ENCODE data around the gene TMPRSS4. TPM values are rescaled to one million over a fixed set of nuclear protein-coding genes. Genes with fewer than 3 reads are reported as not detected.

TMPRSS4 gene
- total and polyA plus RNA-seq, 2 donors (not counting 1 experiment from before 2014, with no cell fraction given) = not detected

DNA sequence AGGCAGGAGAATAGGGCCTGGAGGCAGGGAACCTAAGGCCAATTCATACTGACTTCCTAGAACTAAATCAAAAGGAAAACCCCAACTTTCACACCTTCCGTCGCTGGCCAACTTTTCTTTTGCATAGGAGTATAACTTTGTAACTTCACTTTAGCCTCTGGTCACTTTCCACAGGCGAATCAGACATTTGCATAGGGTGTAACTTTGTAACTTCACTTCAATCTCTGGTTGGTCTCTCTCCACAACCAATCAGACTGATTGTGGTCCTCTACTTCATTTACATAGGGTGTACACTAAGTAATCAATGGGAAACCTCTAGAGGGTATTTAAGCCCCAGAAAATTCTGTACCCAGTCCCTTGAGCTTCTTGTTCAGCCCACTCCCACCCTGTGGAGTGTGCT, 11.5 kb upstream of the TMPRSS4 start:
- no peak for DNase-seq
- no peaks in the 10 kb centered on the region for H3K4me1 Mint-ChIP-seq
- TF ChIP-seq EZH2 (IDR thresholded peaks at IDR 0.05; ENCODE audit: borderline replicate concordance, insufficient read depth, low read depth, low read length, poor library complexity, severe bottlenecking) = no peak
- TF ChIP-seq, protein P1, sequence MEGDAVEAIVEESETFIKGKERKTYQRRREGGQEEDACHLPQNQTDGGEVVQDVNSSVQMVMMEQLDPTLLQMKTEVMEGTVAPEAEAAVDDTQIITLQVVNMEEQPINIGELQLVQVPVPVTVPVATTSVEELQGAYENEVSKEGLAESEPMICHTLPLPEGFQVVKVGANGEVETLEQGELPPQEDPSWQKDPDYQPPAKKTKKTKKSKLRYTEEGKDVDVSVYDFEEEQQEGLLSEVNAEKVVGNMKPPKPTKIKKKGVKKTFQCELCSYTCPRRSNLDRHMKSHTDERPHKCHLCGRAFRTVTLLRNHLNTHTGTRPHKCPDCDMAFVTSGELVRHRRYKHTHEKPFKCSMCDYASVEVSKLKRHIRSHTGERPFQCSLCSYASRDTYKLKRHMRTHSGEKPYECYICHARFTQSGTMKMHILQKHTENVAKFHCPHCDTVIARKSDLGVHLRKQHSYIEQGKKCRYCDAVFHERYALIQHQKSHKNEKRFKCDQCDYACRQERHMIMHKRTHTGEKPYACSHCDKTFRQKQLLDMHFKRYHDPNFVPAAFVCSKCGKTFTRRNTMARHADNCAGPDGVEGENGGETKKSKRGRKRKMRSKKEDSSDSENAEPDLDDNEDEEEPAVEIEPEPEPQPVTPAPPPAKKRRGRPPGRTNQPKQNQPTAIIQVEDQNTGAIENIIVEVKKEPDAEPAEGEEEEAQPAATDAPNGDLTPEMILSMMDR (IDR thresholded peaks at IDR 0.05) = no peak
- no peak overlapping the region for H3K4me3 Mint-ChIP-seq
- Histone ChIP-seq H3K27me3 (replicated peaks in 1 of 4; ENCODE audit: control extremely low read depth in 1 of 4, control insufficient read depth in 3 of 4, insufficient read depth in 4 of 4, low read length in 3 of 4) (peaks cover 0 to 3% (median 1%) of the 10 kb centered on the region in 4 experiments), H3K4me1 (ENCODE audit: control insufficient read depth in 2 of 2, insufficient read depth in 2 of 2, low read length in 2 of 2) (no peaks in the 10 kb centered on the region), H3K9me3 (ENCODE audit: control extremely low read depth in 1 of 3, control insufficient read depth in 2 of 3, insufficient read depth in 1 of 3, low read length in 2 of 3) (no peaks in the 10 kb centered on the region), H3K9ac (ENCODE audit: low read length) (no peak overlapping the region), H4K20me1 (ENCODE audit: control insufficient read depth, insufficient read depth, low read length, poor library complexity, severe bottlenecking) (no peaks in the 10 kb centered on the region), H3K79me2 (ENCODE audit: control insufficient read depth, insufficient read depth, low read length) (no peaks in the 10 kb centered on the region), H3K36me3 (replicated peaks in 1 of 2; ENCODE audit: control extremely low read depth in 1 of 2, control insufficient read depth in 1 of 2, extremely low read depth in 1 of 2, insufficient read depth in 2 of 2, low read length in 1 of 2) (no peaks in the 10 kb centered on the region), H3K4me3 (ENCODE audit: control extremely low read depth in 1 of 5, extremely low read depth in 1 of 5, insufficient read depth in 1 of 5, low read depth in 2 of 5, low read length in 4 of 5) (no peak overlapping the region), H2AFZ (ENCODE audit: insufficient read depth, low read depth, low read length, poor library complexity, severe bottlenecking) (no peak overlapping the region), H3K4me2 (replicated peaks; ENCODE audit: low read depth, low read length, poor library complexity, severe bottlenecking) (no peak overlapping the region), H3K27ac (ENCODE audit: low read length in 2 of 2) (no peak overlapping the region)
- WGBS (ENCODE audit: insufficient coverage) = 75% methylated on average over 3 of the region's 3 CpGs
- no peak overlapping the region for H3K27ac Mint-ChIP-seq
- intact Hi-C loops (cut with micrococcal nuclease) = no loop called here
- ATAC-seq (ENCODE audit: low read depth) = no peak
- POLR2A ChIA-PET = no interaction called here
- H3K9me3 Mint-ChIP-seq (ENCODE audit: insufficient read depth) = no peaks in the 10 kb centered on the region
- CTCF ChIA-PET = interaction anchor here (1.1 kb wide), 1 partner anchor 12 kb away, joined by 5 read pairs; no protein-coding TSS in a partner anchor
- peaks cover 28% of the 10 kb centered on the region for H3K27me3 Mint-ChIP-seq

DNA sequence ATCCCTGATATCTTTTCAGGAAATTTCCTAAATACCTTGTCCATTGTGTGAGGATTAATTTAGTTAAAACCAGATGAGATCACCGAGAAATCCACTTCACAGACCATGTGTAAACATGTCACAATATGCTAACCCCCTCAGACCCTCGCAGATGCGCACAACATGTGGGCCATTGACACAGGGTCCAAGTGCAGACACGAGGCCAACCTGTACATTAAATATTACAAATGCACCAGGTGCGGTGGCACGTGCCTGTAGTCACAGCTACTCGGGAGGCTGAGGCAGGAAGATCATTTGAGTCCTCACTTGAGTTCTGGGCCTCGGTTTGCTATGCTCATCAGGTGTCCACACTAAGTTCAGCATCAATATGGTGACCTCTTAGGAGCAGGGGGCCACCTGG, 9.9 kb upstream of the TMPRSS4 start:
- ChIA-PET POLR2A (no interaction called here), CTCF (no interaction called here)
- H3K27me3 Mint-ChIP-seq = peaks cover 31% of the 10 kb centered on the region
- H3K4me2 ChIP-seq (replicated peaks; ENCODE audit: low read depth, low read length, poor library complexity, severe bottlenecking) = no peak overlapping the region
- no peak for DNase-seq
- peaks cover 0 to 3% (median 1%) of the 10 kb centered on the region in 4 experiments for H3K27me3 ChIP-seq (replicated peaks in 1 of 4; ENCODE audit: control extremely low read depth in 1 of 4, control insufficient read depth in 3 of 4, insufficient read depth in 4 of 4, low read length in 3 of 4)
- 97% methylated on average over 7 of the region's 8 CpGs for WGBS (ENCODE audit: insufficient coverage)
- no peaks in the 10 kb centered on the region for H3K4me1 Mint-ChIP-seq
- H3K4me3 ChIP-seq (ENCODE audit: control extremely low read depth in 1 of 5, extremely low read depth in 1 of 5, insufficient read depth in 1 of 5, low read depth in 2 of 5, low read length in 4 of 5) = no peak overlapping the region
- no peaks in the 10 kb centered on the region for H3K9me3 ChIP-seq (ENCODE audit: control extremely low read depth in 1 of 3, control insufficient read depth in 2 of 3, insufficient read depth in 1 of 3, low read length in 2 of 3)
- H3K27ac Mint-ChIP-seq = no peak overlapping the region
- no peak overlapping the region for H3K4me3 Mint-ChIP-seq
- no peak overlapping the region for H2AFZ ChIP-seq (ENCODE audit: insufficient read depth, low read depth, low read length, poor library complexity, severe bottlenecking)
- H3K9ac ChIP-seq (ENCODE audit: low read length) = no peak overlapping the region
- H3K4me1 ChIP-seq (ENCODE audit: control insufficient read depth in 2 of 2, insufficient read depth in 2 of 2, low read length in 2 of 2) = no peaks in the 10 kb centered on the region
- no peaks in the 10 kb centered on the region for H3K36me3 ChIP-seq (replicated peaks in 1 of 2; ENCODE audit: control extremely low read depth in 1 of 2, control insufficient read depth in 1 of 2, extremely low read depth in 1 of 2, insufficient read depth in 2 of 2, low read length in 1 of 2)
- intact Hi-C loops (cut with micrococcal nuclease) = no loop called here
- no peak for TF ChIP-seq EZH2 (IDR thresholded peaks at IDR 0.05; ENCODE audit: borderline replicate concordance, insufficient read depth, low read depth, low read length, poor library complexity, severe bottlenecking)
- TF ChIP-seq, protein P1 (IDR thresholded peaks at IDR 0.05) = no peak
- ATAC-seq (ENCODE audit: low read depth) = no peak
- no peaks in the 10 kb centered on the region for H3K9me3 Mint-ChIP-seq (ENCODE audit: insufficient read depth)
- no peak overlapping the region for H3K27ac ChIP-seq (ENCODE audit: low read length in 2 of 2)
- H4K20me1 ChIP-seq (ENCODE audit: control insufficient read depth, insufficient read depth, low read length, poor library complexity, severe bottlenecking) = no peaks in the 10 kb centered on the region
- H3K79me2 ChIP-seq (ENCODE audit: control insufficient read depth, insufficient read depth, low read length) = no peaks in the 10 kb centered on the region

All from B cell (primary cell).